DND-41 (cell line): ENCODE results near the gene EDDM3A.

Experiments used
- ATAC-seq: fragments of 200-7000 bp; cut with Tn5 transposase; 3 replicates; pipeline ENCODE4 v1.9.1; 2021; ENCODE audit warnings: low read depth; ENCODE audit not compliant: insufficient read depth
- DNase-seq: peaks from one replicate; pipeline ENCODE4 v3.0.0-alpha.2; 2020
- H2AFZ ChIP-seq: 2 replicates; pipeline ENCODE4 v1.6.0; 2012; ENCODE audit warnings: low read depth, low read length
- H3K27ac ChIP-seq: 2 replicates; pipeline ENCODE4 v1.5.1; 2012; ENCODE audit warnings: low read length, inconsistent platforms
- H3K27me3 ChIP-seq: fragments of 200-600 bp; sonication (generic); 2 replicates; pipeline ENCODE4 v1.6.0; 2012; ENCODE audit warnings: low read length, mild to moderate bottlenecking, inconsistent platforms; ENCODE audit not compliant: insufficient read depth, poor library complexity
- H3K36me3 ChIP-seq: 2 replicates; pipeline ENCODE4 v1.5.1; 2012; ENCODE audit warnings: low read length, inconsistent platforms; ENCODE audit not compliant: insufficient read depth
- H3K4me1 ChIP-seq: 2 replicates; pipeline ENCODE4 v1.5.1; 2012; ENCODE audit warnings: mild to moderate bottlenecking, low read length; ENCODE audit not compliant: insufficient read depth
- H3K4me2 ChIP-seq: 2 replicates; pipeline ENCODE4 v1.6.0; 2012; ENCODE audit warnings: mild to moderate bottlenecking, moderate library complexity, low read length, inconsistent platforms; ENCODE audit not compliant: insufficient read depth
- H3K4me3 ChIP-seq, 2 experiments: fragments of 200-600 bp in 1 of 2; shearing (Covaris generic) in 1 of 2; 2 replicates each; pipeline ENCODE4 v1.5.1; 2012 to 2016; ENCODE audit warnings: inconsistent platforms in 2 of 2, low read length in 2 of 2, mild to moderate bottlenecking in 2 of 2, low read depth in 1 of 2, moderate library complexity in 1 of 2
- H3K79me2 ChIP-seq: 2 replicates; pipeline ENCODE4 v1.6.0; 2012; ENCODE audit warnings: low read length, inconsistent platforms; ENCODE audit not compliant: insufficient read depth
- H3K9ac ChIP-seq: 2 replicates; pipeline ENCODE4 v1.6.0; 2012; ENCODE audit warnings: low read depth, mild to moderate bottlenecking, inconsistent platforms, low read length, moderate library complexity
- H3K9me3 ChIP-seq: 2 replicates; pipeline ENCODE4 v1.5.1; 2012; ENCODE audit warnings: low read length, moderate library complexity, mild to moderate bottlenecking, inconsistent platforms; ENCODE audit not compliant: insufficient read depth, severe bottlenecking
- H4K20me1 ChIP-seq: 2 replicates; pipeline ENCODE4 v1.6.0; 2012; ENCODE audit warnings: low read length; ENCODE audit not compliant: insufficient read depth
- CTCF ChIP-seq: IDR thresholded peaks from 2 replicates; pipeline ENCODE4 v1.5.1; 2012; ENCODE audit warnings: borderline replicate concordance, low read length, moderate library complexity, mild to moderate bottlenecking; ENCODE audit not compliant: poor library complexity, severe bottlenecking; ENCODE audit errors: extremely low read depth
- EZH2 ChIP-seq: IDR thresholded peaks from 3 replicates; pipeline ENCODE4 v1.6.1; 2012; ENCODE audit warnings: borderline replicate concordance, low read depth, mild to moderate bottlenecking, moderate library complexity, low read length, inconsistent platforms; ENCODE audit not compliant: severe bottlenecking

Gene EDDM3A

GRCh38 chr14:20790464-20791116 is 44.9 kb downstream of the EDDM3A start:
- ATAC-seq, result no peak
- Histone ChIP-seq H3K4me3 (no peak overlapping the region), H3K79me2 (no peaks in the 10 kb centered on the region), H3K4me1 (peaks cover 9% of the 10 kb centered on the region), H2AFZ (no peak overlapping the region), H4K20me1 (no peaks in the 10 kb centered on the region), H3K4me2 (no peak overlapping the region), H3K27me3 (no peaks in the 10 kb centered on the region), H3K36me3 (no peaks in the 10 kb centered on the region), H3K9me3 (no peaks in the 10 kb centered on the region), H3K27ac (no peak overlapping the region), H3K9ac (no peak overlapping the region)
- TF ChIP-seq EZH2, result no peak
- no peak for TF ChIP-seq CTCF
- no peak for DNase-seq

DNA sequence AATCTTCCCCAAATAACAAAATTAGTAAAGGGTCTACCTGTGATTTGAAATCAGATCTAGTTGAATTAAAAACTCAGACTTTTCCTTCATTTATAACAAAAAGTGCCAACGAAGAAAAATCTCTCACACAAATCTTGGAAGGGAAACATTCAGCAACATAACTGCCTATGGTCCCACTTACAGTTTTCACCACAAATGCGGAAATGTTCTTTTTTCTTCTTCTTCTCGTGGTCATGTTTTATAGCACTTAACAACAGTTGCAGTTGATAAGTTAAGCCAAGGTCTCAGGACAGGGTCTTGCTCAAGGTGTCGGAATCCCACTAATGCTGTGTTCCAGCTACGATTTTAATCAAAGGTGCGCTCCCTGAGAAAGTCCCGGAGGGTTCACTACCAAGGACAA is 45.5 kb downstream of the EDDM3A start:
- TF ChIP-seq CTCF (no peak), EZH2 (no peak)
- Histone ChIP-seq H4K20me1 (no peaks in the 10 kb centered on the region), H2AFZ (no peak overlapping the region), H3K4me2 (no peak overlapping the region), H3K9ac (no peak overlapping the region), H3K36me3 (no peaks in the 10 kb centered on the region), H3K79me2 (no peaks in the 10 kb centered on the region), H3K27me3 (no peaks in the 10 kb centered on the region), H3K4me1 (peaks cover 9% of the 10 kb centered on the region), H3K4me3 (no peak overlapping the region), H3K27ac (no peak overlapping the region), H3K9me3 (no peaks in the 10 kb centered on the region)
- DNase-seq (no peak), ATAC-seq (no peak)

- no peak overlapping the region for H3K27ac ChIP-seq
- H3K36me3 ChIP-seq, result no peaks in the 10 kb centered on the region
- ATAC-seq (no peak), DNase-seq (no peak)
- peaks cover 9% of the 10 kb centered on the region for H3K4me1 ChIP-seq
- H2AFZ ChIP-seq, result no peak overlapping the region
- H3K9me3 ChIP-seq, result no peaks in the 10 kb centered on the region
- TF ChIP-seq CTCF (no peak), EZH2 (no peak)
- H3K4me3 ChIP-seq, result no peak overlapping the region
- no peaks in the 10 kb centered on the region for H3K27me3 ChIP-seq
- H3K79me2 ChIP-seq, result no peaks in the 10 kb centered on the region
- no peak overlapping the region for H3K9ac ChIP-seq
- H4K20me1 ChIP-seq, result no peaks in the 10 kb centered on the region
- H3K4me2 ChIP-seq, result no peak overlapping the region
These were observed 45.9 kb downstream of the EDDM3A start for GRCh38 chr14:20791597-20791996.

DNA sequence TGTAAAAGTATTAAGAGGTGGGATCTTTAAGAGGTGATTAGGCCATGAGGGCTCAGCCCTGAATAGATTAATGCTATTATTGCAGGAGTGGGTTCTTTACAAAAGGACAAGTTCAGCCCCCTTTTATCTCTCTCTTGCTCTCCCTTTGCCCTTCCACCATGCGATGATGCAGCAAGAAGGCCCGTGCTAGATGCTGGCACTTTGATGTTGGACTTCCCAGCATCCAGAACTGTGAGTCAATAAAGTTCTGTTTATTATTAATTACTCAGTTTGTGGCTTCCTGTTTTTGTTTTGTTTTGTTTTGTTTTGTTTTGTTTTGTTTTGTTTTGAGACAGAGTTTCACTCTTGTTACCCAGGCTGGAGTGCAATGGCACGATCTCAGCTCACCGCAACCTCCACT is 46.9 kb downstream of the EDDM3A start:
- Histone ChIP-seq H3K9ac (no peak overlapping the region), H2AFZ (no peak overlapping the region), H4K20me1 (no peaks in the 10 kb centered on the region), H3K4me2 (no peak overlapping the region), H3K36me3 (no peaks in the 10 kb centered on the region), H3K79me2 (no peaks in the 10 kb centered on the region), H3K4me3 (no peak overlapping the region), H3K27me3 (no peaks in the 10 kb centered on the region), H3K4me1 (peaks cover 9% of the 10 kb centered on the region), H3K27ac (no peak overlapping the region), H3K9me3 (no peaks in the 10 kb centered on the region)
- DNase-seq (no peak), ATAC-seq (no peak)
- no peak for TF ChIP-seq EZH2
- TF ChIP-seq CTCF, result no peak
